Measurements from ENCODE around the gene ARHGDIB.

DNA sequence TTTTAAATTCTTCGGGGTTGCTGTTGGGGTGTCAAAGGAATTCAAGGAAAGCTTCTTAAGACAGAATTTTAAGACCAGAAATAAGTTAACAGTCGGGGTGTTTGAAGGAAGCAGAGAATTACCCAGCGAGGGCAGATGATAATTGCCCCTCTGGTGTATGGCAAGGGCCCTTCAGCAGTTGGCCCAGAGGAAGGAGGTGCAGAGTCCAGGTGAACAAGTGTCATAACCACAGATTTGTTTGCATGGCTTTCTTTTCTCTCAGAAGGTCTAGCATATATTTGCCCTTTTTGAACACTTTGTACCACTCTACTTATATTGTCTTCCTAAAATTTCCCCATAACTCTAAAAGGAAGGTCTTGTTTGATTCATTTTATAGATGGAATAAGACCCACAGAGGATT lies 13.2 kb upstream of the ARHGDIB start:
- no peak for TF ChIP-seq JUN (CRISPR knock-in tag; IDR thresholded peaks at IDR 0.05)
- no peak for TF ChIP-seq NFYB (CRISPR knock-in tag; conservative IDR thresholded peaks at IDR 0.05; ENCODE audit: low read depth)
- no peak for TF ChIP-seq ZNF532 (CRISPR knock-in tag; IDR thresholded peaks at IDR 0.05; ENCODE audit: borderline replicate concordance)
- no peak for TF ChIP-seq PRRX2 (CRISPR knock-in tag; IDR thresholded peaks at IDR 0.05)
- no peak for TF ChIP-seq CTCF (IDR thresholded peaks at IDR 0.05)
- TF ChIP-seq ETV6 (CRISPR knock-in tag; IDR thresholded peaks at IDR 0.05): no peak

Data from WTC11 (cell line).